Measurements from ENCODE around the gene VPS35.
A peak's percentile ranks its signal among the peaks of the same experiment; 100 is the strongest.
"Not testable (repeated sequence)": the region's sequence is repeated elsewhere in the genome, so short reads cannot be mapped to it uniquely, and the experiment has no call there.

The VPS35 gene

GRCh38 chr16:46711106-46712058 lies 22.4 kb upstream of the VPS35 start:
- DNase-seq = no peak

GRCh38 chr16:46709469-46710005 lies 20.6 kb upstream of the VPS35 start:
- no peak for DNase-seq

- no peak for DNase-seq
These were observed 17.7 kb upstream of the VPS35 start for GRCh38 chr16:46706642-46707041.

GRCh38 chr16:46702030-46702429 lies 13.1 kb upstream of the VPS35 start:
- no peak for DNase-seq

- DNase-seq = no peak
These were observed 12.6 kb upstream of the VPS35 start for GRCh38 chr16:46701615-46702014.

GRCh38 chr16:46700048-46700447 lies 11.1 kb upstream of the VPS35 start:
- no peak for DNase-seq

GRCh38 chr16:46696957-46697356 lies 8.0 kb upstream of the VPS35 start:
- no peak for DNase-seq

- no peak for DNase-seq
These were observed 7.0 kb upstream of the VPS35 start for GRCh38 chr16:46695937-46696336.

- DNase-seq = no peak
These were observed 4.6 kb upstream of the VPS35 start for GRCh38 chr16:46693598-46693997.

- DNase-seq = no peak
These were observed 2.7 kb upstream of the VPS35 start for GRCh38 chr16:46691726-46692125.

- peak in 1 of 2 experiments; percentile 18 for DNase-seq
These were observed 1.6 kb upstream of the VPS35 start for GRCh38 chr16:46690281-46691178.

GRCh38 chr16:46689365-46690280 lies 645 bp upstream of the VPS35 start, which contains the start of gene ORC6:
TSS of gene ORC6 (plus strand) at chr16:46689659. CDS start at chr16:46689706, 47 bp downstream.
- peak; percentile 98 to 99 for DNase-seq

- peak in 1 of 2 experiments; percentile 62 for DNase-seq
These were observed 801 bp downstream of the VPS35 start for GRCh38 chr16:46688101-46688653.

- DNase-seq = no peak
These were observed 1.5 kb downstream of the VPS35 start for GRCh38 chr16:46687486-46687885.

- DNase-seq = no peak
These were observed 2.0 kb downstream of the VPS35 start for GRCh38 chr16:46686815-46687473.

- not testable (repeated sequence) for DNase-seq
These were observed 7.1 kb downstream of the VPS35 start for GRCh38 chr16:46681867-46682266.

- not testable (repeated sequence) for DNase-seq
These were observed 11.0 kb downstream of the VPS35 start for GRCh38 chr16:46677943-46678342.

GRCh38 chr16:46673320-46674013 lies 15.5 kb downstream of the VPS35 start:
- peak; percentile 62 to 77 for DNase-seq

- no peak for DNase-seq
These were observed 26.9 kb downstream of the VPS35 start for GRCh38 chr16:46662123-46662522.

GRCh38 chr16:46658925-46659324 lies 30.1 kb downstream of the VPS35 start:
- no peak for DNase-seq

Measured in SHP77 (cell line).